ENCODE results near the gene WHRN. TPM values are rescaled to one million over a fixed set of nuclear protein-coding genes. Genes with fewer than 3 reads are reported as not detected.

The WHRN gene
- total and polyA plus RNA-seq, 2 donors (not counting 1 experiment from before 2014, with no cell fraction given) = 19.4 to 95.7 TPM

DNA sequence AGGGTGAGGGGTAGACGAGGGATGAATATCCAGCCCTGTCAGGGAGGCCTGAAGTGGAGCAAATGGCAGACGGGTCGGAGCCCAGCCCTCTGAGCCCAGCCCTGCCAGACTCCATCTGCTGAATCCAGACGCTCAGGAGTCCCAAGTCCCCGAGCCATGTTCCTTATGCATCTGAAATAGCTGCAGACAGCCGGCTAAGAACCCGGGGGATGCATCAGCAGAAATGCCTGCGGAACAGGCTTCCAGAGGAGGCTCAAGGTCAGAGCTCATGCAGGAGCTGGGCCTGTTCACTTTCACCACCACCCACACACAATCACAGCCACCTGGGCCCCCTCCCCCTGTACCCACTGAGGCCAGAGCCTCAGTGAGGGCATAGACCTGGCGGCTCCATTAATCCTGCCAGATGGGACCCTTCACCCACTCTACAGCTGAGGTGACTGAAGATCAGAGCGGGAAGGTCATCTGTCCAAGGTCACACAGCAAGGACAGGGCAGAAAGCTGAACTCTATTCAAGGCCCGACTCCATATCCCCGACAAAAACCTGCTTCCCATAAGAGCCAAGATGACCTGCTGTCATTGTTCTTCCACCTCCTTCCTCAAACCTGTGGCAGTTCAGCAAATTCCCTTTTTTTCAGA is 93.1 kb downstream of the WHRN start:
- 92% methylated on average over 11 of the region's 12 CpGs for WGBS (ENCODE audit: insufficient coverage)
- ChIA-PET CTCF (no interaction called here), POLR2A (no interaction called here)
- Histone ChIP-seq H3K9ac (ENCODE audit: low read length) (no peak overlapping the region), H3K36me3 (replicated peaks in 1 of 2; ENCODE audit: control extremely low read depth in 1 of 2, control insufficient read depth in 1 of 2, extremely low read depth in 1 of 2, insufficient read depth in 2 of 2, low read length in 1 of 2) (no peaks in the 10 kb centered on the region), H4K20me1 (ENCODE audit: control insufficient read depth, insufficient read depth, low read length, poor library complexity, severe bottlenecking) (no peaks in the 10 kb centered on the region), H3K4me3 (ENCODE audit: control extremely low read depth in 1 of 5, extremely low read depth in 1 of 5, insufficient read depth in 1 of 5, low read depth in 2 of 5, low read length in 4 of 5) (no peak overlapping the region), H3K79me2 (ENCODE audit: control insufficient read depth, insufficient read depth, low read length) (no peaks in the 10 kb centered on the region), H3K27me3 (replicated peaks in 1 of 4; ENCODE audit: control extremely low read depth in 1 of 4, control insufficient read depth in 3 of 4, insufficient read depth in 4 of 4, low read length in 3 of 4) (no peaks in the 10 kb centered on the region), H3K4me1 (ENCODE audit: control insufficient read depth in 2 of 2, insufficient read depth in 2 of 2, low read length in 2 of 2) (no peaks in the 10 kb centered on the region), H3K4me2 (replicated peaks; ENCODE audit: low read depth, low read length, poor library complexity, severe bottlenecking) (no peak overlapping the region), H2AFZ (ENCODE audit: insufficient read depth, low read depth, low read length, poor library complexity, severe bottlenecking) (no peak overlapping the region), H3K27ac (ENCODE audit: low read length in 2 of 2) (no peak overlapping the region), H3K9me3 (ENCODE audit: control extremely low read depth in 1 of 3, control insufficient read depth in 2 of 3, insufficient read depth in 1 of 3, low read length in 2 of 3) (no peaks in the 10 kb centered on the region)
- Mint-ChIP-seq H3K4me1 (no peaks in the 10 kb centered on the region), H3K9me3 (ENCODE audit: insufficient read depth) (no peaks in the 10 kb centered on the region), H3K27ac (no peak overlapping the region), H3K4me3 (no peak overlapping the region), H3K27me3 (no peaks in the 10 kb centered on the region)
- no peak for ATAC-seq (ENCODE audit: low read depth)
- DNase-seq = no peak
- TF ChIP-seq EZH2 (IDR thresholded peaks at IDR 0.05; ENCODE audit: borderline replicate concordance, insufficient read depth, low read depth, low read length, poor library complexity, severe bottlenecking) = no peak
- TF ChIP-seq, protein P1, sequence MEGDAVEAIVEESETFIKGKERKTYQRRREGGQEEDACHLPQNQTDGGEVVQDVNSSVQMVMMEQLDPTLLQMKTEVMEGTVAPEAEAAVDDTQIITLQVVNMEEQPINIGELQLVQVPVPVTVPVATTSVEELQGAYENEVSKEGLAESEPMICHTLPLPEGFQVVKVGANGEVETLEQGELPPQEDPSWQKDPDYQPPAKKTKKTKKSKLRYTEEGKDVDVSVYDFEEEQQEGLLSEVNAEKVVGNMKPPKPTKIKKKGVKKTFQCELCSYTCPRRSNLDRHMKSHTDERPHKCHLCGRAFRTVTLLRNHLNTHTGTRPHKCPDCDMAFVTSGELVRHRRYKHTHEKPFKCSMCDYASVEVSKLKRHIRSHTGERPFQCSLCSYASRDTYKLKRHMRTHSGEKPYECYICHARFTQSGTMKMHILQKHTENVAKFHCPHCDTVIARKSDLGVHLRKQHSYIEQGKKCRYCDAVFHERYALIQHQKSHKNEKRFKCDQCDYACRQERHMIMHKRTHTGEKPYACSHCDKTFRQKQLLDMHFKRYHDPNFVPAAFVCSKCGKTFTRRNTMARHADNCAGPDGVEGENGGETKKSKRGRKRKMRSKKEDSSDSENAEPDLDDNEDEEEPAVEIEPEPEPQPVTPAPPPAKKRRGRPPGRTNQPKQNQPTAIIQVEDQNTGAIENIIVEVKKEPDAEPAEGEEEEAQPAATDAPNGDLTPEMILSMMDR (IDR thresholded peaks at IDR 0.05) = no peak
- intact Hi-C loops (cut with micrococcal nuclease) = no loop called here

- Mint-ChIP-seq H3K27me3 (no peaks in the 10 kb centered on the region), H3K4me3 (no peak overlapping the region), H3K27ac (no peak overlapping the region), H3K9me3 (ENCODE audit: insufficient read depth) (no peaks in the 10 kb centered on the region), H3K4me1 (no peaks in the 10 kb centered on the region)
- no peak for DNase-seq
- H3K36me3 ChIP-seq (replicated peaks in 1 of 2; ENCODE audit: control extremely low read depth in 1 of 2, control insufficient read depth in 1 of 2, extremely low read depth in 1 of 2, insufficient read depth in 2 of 2, low read length in 1 of 2) = no peaks in the 10 kb centered on the region
- no peaks in the 10 kb centered on the region for H3K79me2 ChIP-seq (ENCODE audit: control insufficient read depth, insufficient read depth, low read length)
- H3K9ac ChIP-seq (ENCODE audit: low read length) = no peak overlapping the region
- no peaks in the 10 kb centered on the region for H3K27me3 ChIP-seq (replicated peaks in 1 of 4; ENCODE audit: control extremely low read depth in 1 of 4, control insufficient read depth in 3 of 4, insufficient read depth in 4 of 4, low read length in 3 of 4)
- WGBS (ENCODE audit: insufficient coverage) = 95% methylated on average over 4 of the region's 6 CpGs
- POLR2A ChIA-PET = no interaction called here
- no peaks in the 10 kb centered on the region for H3K4me1 ChIP-seq (ENCODE audit: control insufficient read depth in 2 of 2, insufficient read depth in 2 of 2, low read length in 2 of 2)
- CTCF ChIA-PET = interaction anchor here (8.9 kb wide), 1 partner anchor 242 kb away, joined by 144 read pairs; no protein-coding TSS in a partner anchor
- H3K4me2 ChIP-seq (replicated peaks; ENCODE audit: low read depth, low read length, poor library complexity, severe bottlenecking) = no peak overlapping the region
- no peaks in the 10 kb centered on the region for H3K9me3 ChIP-seq (ENCODE audit: control extremely low read depth in 1 of 3, control insufficient read depth in 2 of 3, insufficient read depth in 1 of 3, low read length in 2 of 3)
- no peaks in the 10 kb centered on the region for H4K20me1 ChIP-seq (ENCODE audit: control insufficient read depth, insufficient read depth, low read length, poor library complexity, severe bottlenecking)
- no peak overlapping the region for H2AFZ ChIP-seq (ENCODE audit: insufficient read depth, low read depth, low read length, poor library complexity, severe bottlenecking)
- ATAC-seq (ENCODE audit: low read depth) = no peak
- TF ChIP-seq, protein P1 (IDR thresholded peaks at IDR 0.05) = no peak
- TF ChIP-seq EZH2 (IDR thresholded peaks at IDR 0.05; ENCODE audit: borderline replicate concordance, insufficient read depth, low read depth, low read length, poor library complexity, severe bottlenecking) = no peak
- no peak overlapping the region for H3K4me3 ChIP-seq (ENCODE audit: control extremely low read depth in 1 of 5, extremely low read depth in 1 of 5, insufficient read depth in 1 of 5, low read depth in 2 of 5, low read length in 4 of 5)
- H3K27ac ChIP-seq (ENCODE audit: low read length in 2 of 2) = no peak overlapping the region
- intact Hi-C loops (cut with micrococcal nuclease) = no loop called here
These were observed 93.8 kb downstream of the WHRN start for GRCh38 chr9:114411452-114411851.
